Uterus (tissue), 4 donors: ENCODE results near the gene TOLLIP. TPM values are rescaled to one million over a fixed set of nuclear protein-coding genes. Genes with fewer than 3 reads are reported as not detected.

ENCODE experiments used
- DNase-seq, 2 donors: peaks; one replicate each; pipeline ENCODE4 v3.0.0-alpha.2; 2019 to 2020
- H3K27ac ChIP-seq, 2 donors: fragments of 200-600 bp; sonication (generic); 1 replicate in 1 of 2; 2 replicates in 1 of 2; pipeline ENCODE4 v1.5.1; 2016 to 2018
- H3K27me3 ChIP-seq, 2 donors: fragments of 200-600 bp; sonication (generic); one replicate each; pipeline ENCODE4 v1.5.1; 2018 to 2019; ENCODE audit warnings: control low read depth in 1 of 2
- H3K36me3 ChIP-seq, 2 donors: fragments of 200-600 bp; sonication (generic); one replicate each; pipeline ENCODE4 v1.5.1; 2019; ENCODE audit warnings: control low read depth in 1 of 2
- H3K4me1 ChIP-seq, 2 donors: fragments of 200-600 bp; sonication (generic); one replicate each; pipeline ENCODE4 v1.5.1; 2018 to 2019; ENCODE audit warnings: control low read depth in 1 of 2
- H3K4me3 ChIP-seq, 2 donors: fragments of 200-600 bp; sonication (generic); 1 replicate in 1 of 2; 2 replicates in 1 of 2; pipeline ENCODE4 v1.5.1; 2018 to 2019; ENCODE audit warnings: mild to moderate bottlenecking in 1 of 2
- H3K9me3 ChIP-seq, 2 donors: fragments of 200-600 bp; sonication (generic); one replicate each; pipeline ENCODE4 v1.5.1; 2019; ENCODE audit warnings: control low read depth in 1 of 2
- POLR2A ChIP-seq, 2 donors: fragments of 450-650 bp; IDR thresholded peaks; one replicate each; pipeline ENCODE4 v1.6.1; 2016; ENCODE audit warnings: antibody characterized with exemption in 2 of 2, mild to moderate bottlenecking in 1 of 2, moderate library complexity in 1 of 2
- intact Hi-C: fragments of 100-400 bp; cut with DNase I; formaldehyde crosslinking; loops from one replicate; pipeline ENCODE4 v1.15.1; 2023; ENCODE audit warnings: low total_unique reads
- total RNA-seq, 4 donors: library from RNA; depleted of rRNA in 3 of 4; stranded (reverse); fragments of >200 nt in 3 of 4; gene quantifications; one replicate each; pipeline versions ENCODE4 v1.1.0 to v1.2.4, GENCODE V29; 2014 to 2023
- TF ChIP-seq, protein P1 (sequence below), 4 experiments: fragments of 200-600 bp in 2 of 4; fragments of 450-650 bp in 2 of 4; sonication (generic) in 2 of 4; IDR thresholded peaks; one replicate each; pipeline ENCODE4 v1.5.1; 2016 to 2019; ENCODE audit warnings: antibody characterized with exemption in 4 of 4, mild to moderate bottlenecking in 2 of 4, moderate library complexity in 1 of 4
- donor health status: DM: yes; HTN: yes; CAD: no.

Gene TOLLIP
- total RNA-seq, 4 donors from 2014 or later, result 5.9 to 86.8 (median 36.2) TPM

GRCh38 chr11:1335264-1335810, 25.9 kb upstream of the TOLLIP start:
- no peaks in the 10 kb centered on the region for H3K36me3 ChIP-seq
- H3K4me1 ChIP-seq, result peaks cover 0 to 11% of the 10 kb centered on the region in 2 donors
- H3K4me3 ChIP-seq, result no peak overlapping the region
- intact Hi-C loops, result no loop called here
- DNase-seq, result no peak
- no peak overlapping the region for H3K27ac ChIP-seq
- H3K27me3 ChIP-seq, result no peaks in the 10 kb centered on the region
- TF ChIP-seq, protein P1, sequence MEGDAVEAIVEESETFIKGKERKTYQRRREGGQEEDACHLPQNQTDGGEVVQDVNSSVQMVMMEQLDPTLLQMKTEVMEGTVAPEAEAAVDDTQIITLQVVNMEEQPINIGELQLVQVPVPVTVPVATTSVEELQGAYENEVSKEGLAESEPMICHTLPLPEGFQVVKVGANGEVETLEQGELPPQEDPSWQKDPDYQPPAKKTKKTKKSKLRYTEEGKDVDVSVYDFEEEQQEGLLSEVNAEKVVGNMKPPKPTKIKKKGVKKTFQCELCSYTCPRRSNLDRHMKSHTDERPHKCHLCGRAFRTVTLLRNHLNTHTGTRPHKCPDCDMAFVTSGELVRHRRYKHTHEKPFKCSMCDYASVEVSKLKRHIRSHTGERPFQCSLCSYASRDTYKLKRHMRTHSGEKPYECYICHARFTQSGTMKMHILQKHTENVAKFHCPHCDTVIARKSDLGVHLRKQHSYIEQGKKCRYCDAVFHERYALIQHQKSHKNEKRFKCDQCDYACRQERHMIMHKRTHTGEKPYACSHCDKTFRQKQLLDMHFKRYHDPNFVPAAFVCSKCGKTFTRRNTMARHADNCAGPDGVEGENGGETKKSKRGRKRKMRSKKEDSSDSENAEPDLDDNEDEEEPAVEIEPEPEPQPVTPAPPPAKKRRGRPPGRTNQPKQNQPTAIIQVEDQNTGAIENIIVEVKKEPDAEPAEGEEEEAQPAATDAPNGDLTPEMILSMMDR (IDR thresholded peaks at IDR 0.05), result no peak
- TF ChIP-seq POLR2A (IDR thresholded peaks at IDR 0.05), result no peak
- no peaks in the 10 kb centered on the region for H3K9me3 ChIP-seq

- no peak overlapping the region for H3K27ac ChIP-seq
- H3K4me3 ChIP-seq, result no peak overlapping the region
- DNase-seq, result no peak
- no peaks in the 10 kb centered on the region for H3K27me3 ChIP-seq
- intact Hi-C loops, result no loop called here
- TF ChIP-seq, protein P1 (IDR thresholded peaks at IDR 0.05), result no peak
- TF ChIP-seq POLR2A (IDR thresholded peaks at IDR 0.05), result no peak
- H3K4me1 ChIP-seq, result peaks cover 0 to 11% of the 10 kb centered on the region in 2 donors
- no peaks in the 10 kb centered on the region for H3K9me3 ChIP-seq
- H3K36me3 ChIP-seq, result no peaks in the 10 kb centered on the region
These were observed 24.4 kb upstream of the TOLLIP start for GRCh38 chr11:1333860-1334259.

GRCh38 chr11:1333091-1333772, 23.8 kb upstream of the TOLLIP start:
- Histone ChIP-seq H3K36me3 (no peaks in the 10 kb centered on the region), H3K27me3 (no peaks in the 10 kb centered on the region), H3K4me1 (peaks cover 0 to 11% of the 10 kb centered on the region in 2 donors), H3K9me3 (no peaks in the 10 kb centered on the region), H3K27ac (no peak overlapping the region), H3K4me3 (no peak overlapping the region)
- TF ChIP-seq POLR2A (IDR thresholded peaks at IDR 0.05), result no peak
- TF ChIP-seq, protein P1 (IDR thresholded peaks at IDR 0.05), result no peak
- DNase-seq, result no peak
- intact Hi-C loops, result no loop called here

GRCh38 chr11:1330473-1330872, 21.0 kb upstream of the TOLLIP start:
- TF ChIP-seq POLR2A (IDR thresholded peaks at IDR 0.05), result no peak
- TF ChIP-seq, protein P1 (IDR thresholded peaks at IDR 0.05), result no peak
- no peak overlapping the region for H3K4me3 ChIP-seq
- no peaks in the 10 kb centered on the region for H3K27me3 ChIP-seq
- H3K36me3 ChIP-seq, result no peaks in the 10 kb centered on the region
- no peak for DNase-seq
- H3K27ac ChIP-seq, result no peak overlapping the region
- peaks cover 0 to 4% of the 10 kb centered on the region in 2 donors for H3K9me3 ChIP-seq
- intact Hi-C loops, result no loop called here
- peaks cover 0 to 3% of the 10 kb centered on the region in 2 donors for H3K4me1 ChIP-seq

GRCh38 chr11:1327064-1327460, 17.6 kb upstream of the TOLLIP start:
- H3K9me3 ChIP-seq, result peaks cover 0 to 4% of the 10 kb centered on the region in 2 donors
- DNase-seq, result no peak

More at GRCh38 chr11:1327064-1327460, 17.6 kb upstream of the TOLLIP start:
- H3K4me3 ChIP-seq, result no peak overlapping the region
- no peak for TF ChIP-seq POLR2A (IDR thresholded peaks at IDR 0.05)
- TF ChIP-seq, protein P1 (IDR thresholded peaks at IDR 0.05), result no peak
- H3K4me1 ChIP-seq, result no peaks in the 10 kb centered on the region
- H3K36me3 ChIP-seq, result no peaks in the 10 kb centered on the region
- intact Hi-C loops, result no loop called here
- H3K27me3 ChIP-seq, result no peaks in the 10 kb centered on the region
- H3K27ac ChIP-seq, result no peak overlapping the region
